ENCODE measurements around the gene SGSM2. TPM values are rescaled to one million over a fixed set of nuclear protein-coding genes. Genes with fewer than 3 reads are reported as not detected.

Gene SGSM2
- total and polyA plus RNA-seq, 10 donors, result 30.7 to 90.4 (median 69.6) TPM

DNA sequence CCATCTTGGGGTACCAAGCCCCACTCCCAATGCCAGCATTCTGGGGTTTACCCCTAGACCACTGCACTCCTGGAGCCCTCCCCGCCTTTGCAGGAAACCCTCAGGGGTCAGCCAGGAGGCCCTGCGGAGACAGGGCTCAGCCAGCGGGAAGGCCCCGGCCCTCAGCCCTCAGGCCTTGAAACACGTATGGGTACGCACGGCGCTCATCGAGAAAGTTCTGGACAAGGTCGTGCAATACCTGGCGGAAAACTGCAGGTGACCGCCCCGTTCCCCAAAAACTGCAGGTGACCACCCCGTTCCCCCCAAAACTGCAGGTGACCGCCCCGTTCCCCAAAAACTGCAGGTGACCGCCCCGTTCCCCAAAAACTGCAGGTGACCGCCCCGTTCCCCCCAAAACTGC lies 24.7 kb downstream of the SGSM2 start:
- Histone ChIP-seq H3K27ac (no peak overlapping the region), H3K4me3 (no peak overlapping the region), H3K9me3 (no peaks in the 10 kb centered on the region), H3K4me1 (peaks cover 0 to 4% (median 0%) of the 10 kb centered on the region in 6 donors), H3K27me3 (replicated peaks in 1 of 7) (no peaks in the 10 kb centered on the region), H3K36me3 (peaks cover 0 to 93% (median 44%) of the 10 kb centered on the region in 6 donors)
- intact Hi-C loops (cut with DNase I; ENCODE audit: low total_unique reads), result loop anchor here (10.0 kb wide), 1 partner anchor 53 kb away; no protein-coding TSS in a partner anchor
- TF ChIP-seq, protein P1, sequence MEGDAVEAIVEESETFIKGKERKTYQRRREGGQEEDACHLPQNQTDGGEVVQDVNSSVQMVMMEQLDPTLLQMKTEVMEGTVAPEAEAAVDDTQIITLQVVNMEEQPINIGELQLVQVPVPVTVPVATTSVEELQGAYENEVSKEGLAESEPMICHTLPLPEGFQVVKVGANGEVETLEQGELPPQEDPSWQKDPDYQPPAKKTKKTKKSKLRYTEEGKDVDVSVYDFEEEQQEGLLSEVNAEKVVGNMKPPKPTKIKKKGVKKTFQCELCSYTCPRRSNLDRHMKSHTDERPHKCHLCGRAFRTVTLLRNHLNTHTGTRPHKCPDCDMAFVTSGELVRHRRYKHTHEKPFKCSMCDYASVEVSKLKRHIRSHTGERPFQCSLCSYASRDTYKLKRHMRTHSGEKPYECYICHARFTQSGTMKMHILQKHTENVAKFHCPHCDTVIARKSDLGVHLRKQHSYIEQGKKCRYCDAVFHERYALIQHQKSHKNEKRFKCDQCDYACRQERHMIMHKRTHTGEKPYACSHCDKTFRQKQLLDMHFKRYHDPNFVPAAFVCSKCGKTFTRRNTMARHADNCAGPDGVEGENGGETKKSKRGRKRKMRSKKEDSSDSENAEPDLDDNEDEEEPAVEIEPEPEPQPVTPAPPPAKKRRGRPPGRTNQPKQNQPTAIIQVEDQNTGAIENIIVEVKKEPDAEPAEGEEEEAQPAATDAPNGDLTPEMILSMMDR (IDR thresholded peaks at IDR 0.05 in 8 of 11, conservative IDR thresholded peaks at IDR 0.05 in 3 of 11), result no peak
- TF ChIP-seq POLR2AphosphoS5 (IDR thresholded peaks at IDR 0.05) (no peak), POLR2A (IDR thresholded peaks at IDR 0.05) (no peak)
- DNase-seq, result no peak
- WGBS, 5 donors, result 96 to 98% (median 97%) methylated on average over 16 to 20 of the region's 20 CpGs

DNA sequence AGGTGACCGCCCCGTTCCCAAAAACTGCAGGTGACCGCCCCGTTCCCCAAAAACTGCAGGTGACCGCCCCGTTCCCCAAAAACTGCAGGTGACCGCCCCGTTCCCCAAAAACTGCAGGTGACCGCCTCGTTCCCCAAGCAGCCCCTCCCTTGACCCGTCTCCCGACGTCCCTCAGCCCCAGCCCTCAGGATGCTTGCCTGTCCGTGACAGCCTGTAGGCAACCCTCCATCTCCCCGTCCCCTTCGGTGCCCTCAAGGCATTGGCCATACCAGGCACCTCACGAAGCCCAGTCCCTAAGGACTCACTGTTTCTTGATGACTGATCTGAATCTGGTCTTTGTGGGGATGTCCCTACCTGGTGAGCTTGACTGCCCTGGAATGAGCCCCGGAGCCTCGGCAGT lies 25.1 kb downstream of the SGSM2 start:
- intact Hi-C loops (cut with DNase I; ENCODE audit: low total_unique reads), result loop anchor here (10.0 kb wide), 1 partner anchor 52 kb away; no protein-coding TSS in a partner anchor
- Histone ChIP-seq H3K4me3 (no peak overlapping the region), H3K4me1 (peaks cover 0 to 4% (median 0%) of the 10 kb centered on the region in 6 donors), H3K36me3 (peaks cover 0 to 93% (median 46%) of the 10 kb centered on the region in 6 donors), H3K27ac (no peak overlapping the region), H3K27me3 (replicated peaks in 1 of 7) (no peaks in the 10 kb centered on the region), H3K9me3 (no peaks in the 10 kb centered on the region)
- no peak for DNase-seq
- TF ChIP-seq, protein P1 (IDR thresholded peaks at IDR 0.05 in 8 of 11, conservative IDR thresholded peaks at IDR 0.05 in 3 of 11), result no peak
- TF ChIP-seq POLR2A (IDR thresholded peaks at IDR 0.05), result no peak
- no peak for TF ChIP-seq POLR2AphosphoS5 (IDR thresholded peaks at IDR 0.05)
- 90 to 97% (median 95%) methylated on average over 19 of the region's 19 CpGs for WGBS, 5 donors

DNA sequence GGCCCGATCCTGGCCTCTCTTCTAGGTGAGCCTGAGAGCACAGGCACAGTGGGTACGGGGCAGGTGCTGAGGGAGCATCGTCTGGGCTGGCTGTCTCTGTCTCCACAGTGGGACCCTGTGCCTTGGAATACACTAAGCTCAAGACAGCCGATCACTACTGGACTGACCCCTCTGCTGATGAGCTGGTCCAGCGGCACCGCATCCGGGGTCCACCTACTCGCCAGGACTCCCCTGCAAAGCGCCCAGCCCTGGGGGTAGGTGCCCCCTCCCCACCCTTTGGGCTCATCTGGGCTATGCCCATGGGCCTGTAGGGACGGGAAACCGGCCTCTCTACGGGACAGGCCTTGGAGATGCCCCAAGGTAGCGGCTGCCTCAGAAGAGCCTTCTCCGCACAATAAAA lies 25.6 kb downstream of the SGSM2 start:
- WGBS, 5 donors, result 96 to 99% (median 96%) methylated on average over 10 to 14 of the region's 14 CpGs
- Histone ChIP-seq H3K4me3 (no peak overlapping the region), H3K9me3 (no peaks in the 10 kb centered on the region), H3K27me3 (replicated peaks in 1 of 7) (no peaks in the 10 kb centered on the region), H3K4me1 (peaks cover 0 to 4% (median 0%) of the 10 kb centered on the region in 6 donors), H3K36me3 (peaks cover 0 to 93% (median 46%) of the 10 kb centered on the region in 6 donors), H3K27ac (no peak overlapping the region)
- no peak for DNase-seq
- no peak for TF ChIP-seq POLR2A (IDR thresholded peaks at IDR 0.05)
- TF ChIP-seq, protein P1 (IDR thresholded peaks at IDR 0.05 in 8 of 11, conservative IDR thresholded peaks at IDR 0.05 in 3 of 11), result no peak
- no peak for TF ChIP-seq POLR2AphosphoS5 (IDR thresholded peaks at IDR 0.05)
- intact Hi-C loops (cut with DNase I; ENCODE audit: low total_unique reads), result loop anchor here (10.0 kb wide), 1 partner anchor 52 kb away; no protein-coding TSS in a partner anchor

DNA sequence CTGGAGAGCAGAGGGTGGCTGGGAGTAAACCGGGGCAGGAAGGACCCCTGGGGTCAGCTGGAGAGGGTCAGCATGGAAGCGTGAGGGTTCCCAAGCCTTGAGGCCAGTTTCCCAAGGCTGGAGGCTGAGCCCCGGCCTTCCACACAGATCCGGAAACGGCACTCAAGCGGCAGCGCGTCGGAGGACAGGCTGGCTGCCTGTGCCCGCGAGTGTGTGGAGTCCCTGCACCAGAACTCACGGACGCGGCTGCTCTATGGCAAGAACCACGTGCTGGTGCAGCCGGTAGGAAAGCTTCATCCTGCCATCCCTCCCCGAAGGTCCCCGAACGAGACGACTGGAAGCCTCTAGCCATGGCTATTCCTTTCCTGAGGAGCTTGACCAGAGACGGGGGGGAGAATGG lies 26.0 kb downstream of the SGSM2 start:
- TF ChIP-seq POLR2A (IDR thresholded peaks at IDR 0.05), result no peak
- TF ChIP-seq POLR2AphosphoS5 (IDR thresholded peaks at IDR 0.05), result no peak
- TF ChIP-seq, protein P1 (IDR thresholded peaks at IDR 0.05 in 8 of 11, conservative IDR thresholded peaks at IDR 0.05 in 3 of 11), result no peak
- 94 to 97% (median 96%) methylated on average over 7 to 21 of the region's 21 CpGs for WGBS, 5 donors
- Histone ChIP-seq H3K27ac (no peak overlapping the region), H3K9me3 (no peaks in the 10 kb centered on the region), H3K36me3 (peaks cover 0 to 94% (median 46%) of the 10 kb centered on the region in 6 donors), H3K4me1 (peaks cover 0 to 5% (median 0%) of the 10 kb centered on the region in 6 donors), H3K27me3 (replicated peaks in 1 of 7) (no peaks in the 10 kb centered on the region), H3K4me3 (no peak overlapping the region)
- DNase-seq, result no peak
- intact Hi-C loops (cut with DNase I; ENCODE audit: low total_unique reads), result loop anchor here (10.0 kb wide), 1 partner anchor 51 kb away; no protein-coding TSS in a partner anchor
